Neutrophil (primary cell): ENCODE data around the gene ITGAE.
A peak's percentile ranks its signal among the peaks of the same experiment; 100 is the strongest.

Experiments
- H3K27ac ChIP-seq: fragments of 200-600 bp; sonication (generic); 2 replicates; pipeline ENCODE4 v1.5.1; 2016; ENCODE audit warnings: mild to moderate bottlenecking, moderate library complexity
- H3K27me3 ChIP-seq: fragments of 200-600 bp; sonication (generic); 2 replicates; pipeline ENCODE4 v1.6.0; 2016; ENCODE audit warnings: mild to moderate bottlenecking
- H3K36me3 ChIP-seq: fragments of 200-600 bp; sonication (generic); 2 replicates; pipeline ENCODE4 v1.5.1; 2017
- H3K4me1 ChIP-seq, 2 experiments: fragments of 200-600 bp in 1 of 2; sonication (generic) in 1 of 2; 1 replicate in 1 of 2; 2 replicates in 1 of 2; pipeline versions ENCODE4 v1.5.1 to v1.6.1; 2013 to 2016; ENCODE audit warnings: low read depth in 1 of 2, low read length in 1 of 2, mild to moderate bottlenecking in 1 of 2, moderate library complexity in 1 of 2; ENCODE audit not compliant: control insufficient read depth in 1 of 2, insufficient read depth in 1 of 2
- H3K4me3 ChIP-seq, 2 experiments: fragments of 200-600 bp in 1 of 2; sonication (generic) in 1 of 2; 1 replicate in 1 of 2; 2 replicates in 1 of 2; pipeline ENCODE4 v1.5.1; 2013 to 2016; ENCODE audit warnings: low read depth in 1 of 2, low read length in 1 of 2, mild to moderate bottlenecking in 1 of 2, moderate library complexity in 1 of 2
- H3K9me3 ChIP-seq: fragments of 200-600 bp; sonication (generic); 2 replicates; pipeline ENCODE4 v1.5.1; 2016
- TF ChIP-seq, protein P1 (sequence below): fragments of 200-600 bp; sonication (generic); IDR thresholded peaks from 2 replicates; pipeline ENCODE4 v1.5.1; 2016; ENCODE audit warnings: antibody characterized with exemption

The ITGAE gene

DNA sequence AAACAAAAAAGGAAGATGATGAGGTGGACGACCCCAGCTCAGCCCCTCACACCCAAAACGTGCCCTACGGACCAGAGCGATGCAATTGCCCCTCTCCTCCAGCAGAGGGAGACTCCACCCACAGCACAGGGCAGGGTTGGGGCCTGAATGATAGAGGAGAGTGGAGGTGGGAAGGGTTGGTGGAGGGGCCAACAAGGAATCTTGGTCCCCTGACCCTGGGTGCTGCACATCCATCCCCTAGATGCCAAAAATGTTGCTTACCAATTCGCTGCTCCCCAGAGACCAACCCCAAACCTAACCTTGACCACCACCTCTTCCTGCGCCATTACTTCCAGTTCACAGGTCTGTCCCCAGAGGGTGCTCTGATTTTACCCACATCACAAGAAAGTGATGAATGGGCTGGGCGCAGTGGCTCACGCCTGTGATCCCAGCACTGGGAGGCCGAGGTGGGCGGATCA, 117.9 kb downstream of the ITGAE start:
- TF ChIP-seq, protein P1, sequence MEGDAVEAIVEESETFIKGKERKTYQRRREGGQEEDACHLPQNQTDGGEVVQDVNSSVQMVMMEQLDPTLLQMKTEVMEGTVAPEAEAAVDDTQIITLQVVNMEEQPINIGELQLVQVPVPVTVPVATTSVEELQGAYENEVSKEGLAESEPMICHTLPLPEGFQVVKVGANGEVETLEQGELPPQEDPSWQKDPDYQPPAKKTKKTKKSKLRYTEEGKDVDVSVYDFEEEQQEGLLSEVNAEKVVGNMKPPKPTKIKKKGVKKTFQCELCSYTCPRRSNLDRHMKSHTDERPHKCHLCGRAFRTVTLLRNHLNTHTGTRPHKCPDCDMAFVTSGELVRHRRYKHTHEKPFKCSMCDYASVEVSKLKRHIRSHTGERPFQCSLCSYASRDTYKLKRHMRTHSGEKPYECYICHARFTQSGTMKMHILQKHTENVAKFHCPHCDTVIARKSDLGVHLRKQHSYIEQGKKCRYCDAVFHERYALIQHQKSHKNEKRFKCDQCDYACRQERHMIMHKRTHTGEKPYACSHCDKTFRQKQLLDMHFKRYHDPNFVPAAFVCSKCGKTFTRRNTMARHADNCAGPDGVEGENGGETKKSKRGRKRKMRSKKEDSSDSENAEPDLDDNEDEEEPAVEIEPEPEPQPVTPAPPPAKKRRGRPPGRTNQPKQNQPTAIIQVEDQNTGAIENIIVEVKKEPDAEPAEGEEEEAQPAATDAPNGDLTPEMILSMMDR = peak; percentile 89
- no peak overlapping the region for H3K27ac ChIP-seq
- no peak overlapping the region for H3K4me3 ChIP-seq
- H3K27me3 ChIP-seq = peaks cover 14% of the 10 kb centered on the region
- peaks cover 0 to 4% of the 10 kb centered on the region in 2 experiments for H3K4me1 ChIP-seq
- no peaks in the 10 kb centered on the region for H3K36me3 ChIP-seq
- no peaks in the 10 kb centered on the region for H3K9me3 ChIP-seq

DNA sequence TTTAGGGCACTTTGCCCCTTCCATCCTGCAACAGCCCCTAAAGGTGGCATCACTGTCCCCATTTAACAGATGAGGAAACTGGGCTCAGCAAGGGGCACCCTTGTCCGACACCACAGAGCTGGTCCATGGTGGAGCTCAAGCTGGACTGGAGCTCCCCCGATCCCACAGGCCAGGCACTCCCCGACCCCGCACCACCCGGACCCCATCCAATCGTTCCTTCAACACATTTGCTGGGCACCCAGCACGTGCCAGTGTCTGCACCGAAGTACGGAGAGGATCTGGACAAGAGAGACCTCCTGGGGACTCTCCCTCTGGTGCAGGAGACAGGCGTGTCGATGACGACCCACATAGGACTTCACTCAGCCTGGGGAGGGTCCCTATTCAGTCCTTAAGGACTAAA, 119.0 kb downstream of the ITGAE start:
- TF ChIP-seq, protein P1 = no peak
- Histone ChIP-seq H3K4me3 (no peak overlapping the region), H3K36me3 (no peaks in the 10 kb centered on the region), H3K9me3 (no peaks in the 10 kb centered on the region), H3K4me1 (peaks cover 0 to 4% of the 10 kb centered on the region in 2 experiments), H3K27me3 (peaks cover 14% of the 10 kb centered on the region), H3K27ac (no peak overlapping the region)

DNA sequence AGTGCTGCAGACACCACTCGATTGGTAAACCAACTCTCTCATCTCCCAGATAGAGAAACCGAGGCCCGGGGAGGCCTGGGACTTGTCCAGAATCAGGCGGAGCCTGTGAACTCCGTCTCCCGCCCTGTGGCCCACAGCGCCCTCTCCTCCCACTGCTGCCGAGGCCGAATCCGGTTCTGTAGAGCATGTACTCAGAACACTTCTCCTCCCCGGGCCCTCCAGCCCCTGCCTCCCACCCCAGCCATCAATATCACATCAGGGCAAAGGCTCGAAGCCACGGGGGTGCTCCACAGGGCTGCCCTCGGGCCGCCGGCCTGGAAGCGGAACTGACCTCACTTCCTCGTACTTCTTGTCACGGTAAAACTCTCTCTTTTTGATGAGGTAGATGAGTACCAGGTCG, 119.4 kb downstream of the ITGAE start:
- H3K27ac ChIP-seq = no peak overlapping the region
- TF ChIP-seq, protein P1 = no peak

DNA sequence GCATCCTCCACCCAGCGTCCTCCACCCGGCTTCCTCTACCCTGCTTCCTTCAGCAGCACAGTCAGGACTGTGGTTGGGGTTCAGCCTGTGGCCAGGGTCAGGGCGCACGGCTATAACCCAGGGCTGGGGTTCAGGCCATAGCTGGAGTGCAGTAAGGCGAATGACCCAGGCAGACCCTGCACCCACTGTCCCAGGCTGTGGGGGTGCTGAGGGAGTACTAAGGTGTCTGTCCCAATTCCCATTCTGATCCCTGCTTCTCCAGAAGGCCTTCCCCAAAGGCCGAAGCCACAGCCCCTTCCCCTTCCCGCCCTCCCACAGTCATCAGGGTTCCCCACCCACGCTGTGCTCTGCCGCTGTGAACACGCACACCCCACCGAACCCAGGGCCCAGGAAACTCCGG, 119.9 kb downstream of the ITGAE start:
- peaks cover 14% of the 10 kb centered on the region for H3K27me3 ChIP-seq
- peaks cover 0 to 4% of the 10 kb centered on the region in 2 experiments for H3K4me1 ChIP-seq
- H3K36me3 ChIP-seq = no peaks in the 10 kb centered on the region
- H3K4me3 ChIP-seq = no peak overlapping the region
- TF ChIP-seq, protein P1 = no peak
- H3K9me3 ChIP-seq = no peaks in the 10 kb centered on the region
- H3K27ac ChIP-seq = no peak overlapping the region

More for the DNA sequence above, 119.4 kb downstream of the ITGAE start:
- H3K4me1 ChIP-seq = peaks cover 0 to 4% of the 10 kb centered on the region in 2 experiments
- no peaks in the 10 kb centered on the region for H3K9me3 ChIP-seq
- H3K27me3 ChIP-seq = peaks cover 14% of the 10 kb centered on the region
- no peak overlapping the region for H3K4me3 ChIP-seq
- H3K36me3 ChIP-seq = no peaks in the 10 kb centered on the region

DNA sequence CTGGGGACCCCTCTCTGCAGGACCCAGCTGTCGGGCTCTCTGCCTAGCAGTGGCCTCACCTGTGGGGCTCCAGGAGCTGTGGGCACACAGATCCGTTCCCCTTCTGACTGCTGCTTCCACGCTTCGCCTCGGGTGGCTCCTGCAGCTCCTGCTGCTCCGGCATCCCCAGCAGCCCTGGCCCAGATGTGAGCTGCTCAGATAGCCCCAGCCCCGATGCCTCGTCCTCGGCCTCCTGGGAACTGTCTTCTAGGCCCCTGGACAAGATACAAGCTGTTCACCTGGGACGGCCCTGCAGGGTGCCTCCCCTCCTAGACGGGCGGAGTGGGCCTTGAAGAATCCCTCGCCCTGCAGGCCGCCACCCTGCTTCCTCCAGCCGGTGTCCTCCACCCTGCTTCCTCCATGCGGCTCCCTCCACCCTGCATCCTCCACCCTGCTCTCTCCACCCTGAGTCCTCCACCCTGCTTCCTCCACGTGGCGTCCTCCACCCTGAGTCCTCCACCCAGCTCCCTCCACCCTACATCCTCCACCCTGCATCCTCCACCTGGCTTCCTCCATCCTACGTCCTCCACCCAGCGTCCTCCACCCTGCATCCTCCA, 121.4 kb downstream of the ITGAE start:
- Histone ChIP-seq H3K4me1 (peaks cover 0 to 4% of the 10 kb centered on the region in 2 experiments), H3K4me3 (no peak overlapping the region), H3K27me3 (peaks cover 7% of the 10 kb centered on the region), H3K9me3 (no peaks in the 10 kb centered on the region), H3K36me3 (no peaks in the 10 kb centered on the region), H3K27ac (no peak overlapping the region)
- TF ChIP-seq, protein P1 = no peak
